Measurements from ENCODE around the gene SYNPR.

DNA sequence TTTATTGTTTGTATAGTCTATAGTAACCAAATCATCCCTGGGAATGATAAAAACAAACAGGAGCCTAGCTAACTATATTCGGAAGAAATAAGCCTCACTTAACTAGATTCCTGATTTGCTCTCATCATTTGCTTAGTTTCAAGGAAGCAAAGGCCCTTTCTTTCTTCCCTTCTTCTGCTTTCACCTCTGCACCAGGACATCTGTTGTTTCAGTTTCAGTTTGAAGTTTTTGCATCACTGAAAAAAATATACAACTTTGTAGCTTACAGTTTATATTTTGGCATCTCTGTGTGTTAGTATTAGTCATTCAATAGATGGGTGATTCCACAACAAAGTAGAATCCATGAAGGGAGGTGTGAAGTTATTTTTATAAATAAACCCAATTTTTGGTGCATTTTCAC, 260.8 kb downstream of the SYNPR start:
- TF ChIP-seq, protein P1, sequence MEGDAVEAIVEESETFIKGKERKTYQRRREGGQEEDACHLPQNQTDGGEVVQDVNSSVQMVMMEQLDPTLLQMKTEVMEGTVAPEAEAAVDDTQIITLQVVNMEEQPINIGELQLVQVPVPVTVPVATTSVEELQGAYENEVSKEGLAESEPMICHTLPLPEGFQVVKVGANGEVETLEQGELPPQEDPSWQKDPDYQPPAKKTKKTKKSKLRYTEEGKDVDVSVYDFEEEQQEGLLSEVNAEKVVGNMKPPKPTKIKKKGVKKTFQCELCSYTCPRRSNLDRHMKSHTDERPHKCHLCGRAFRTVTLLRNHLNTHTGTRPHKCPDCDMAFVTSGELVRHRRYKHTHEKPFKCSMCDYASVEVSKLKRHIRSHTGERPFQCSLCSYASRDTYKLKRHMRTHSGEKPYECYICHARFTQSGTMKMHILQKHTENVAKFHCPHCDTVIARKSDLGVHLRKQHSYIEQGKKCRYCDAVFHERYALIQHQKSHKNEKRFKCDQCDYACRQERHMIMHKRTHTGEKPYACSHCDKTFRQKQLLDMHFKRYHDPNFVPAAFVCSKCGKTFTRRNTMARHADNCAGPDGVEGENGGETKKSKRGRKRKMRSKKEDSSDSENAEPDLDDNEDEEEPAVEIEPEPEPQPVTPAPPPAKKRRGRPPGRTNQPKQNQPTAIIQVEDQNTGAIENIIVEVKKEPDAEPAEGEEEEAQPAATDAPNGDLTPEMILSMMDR (IDR thresholded peaks at IDR 0.05; ENCODE audit: low read depth, low read length): no peak
- TF ChIP-seq POLR2A (IDR thresholded peaks at IDR 0.05; ENCODE audit: extremely low read depth, insufficient read length): no peak

All from NB4 (cell line).